IPS-15b (cell line): ENCODE measurements around the gene NTRK2.

Source experiments
- H3K27me3 ChIP-seq: one replicate; pipeline ENCODE4 v1.6.1; 2013; ENCODE audit warnings: low read length; ENCODE audit not compliant: control insufficient read depth, insufficient read depth
- H3K36me3 ChIP-seq: one replicate; pipeline ENCODE4 v1.6.1; 2013; ENCODE audit warnings: low read length; ENCODE audit not compliant: control insufficient read depth, insufficient read depth
- H3K4me1 ChIP-seq: one replicate; pipeline ENCODE4 v1.6.1; 2013; ENCODE audit warnings: mild to moderate bottlenecking, low read length; ENCODE audit not compliant: control insufficient read depth, insufficient read depth
- H3K4me3 ChIP-seq: one replicate; pipeline ENCODE4 v1.5.1; 2013; ENCODE audit warnings: low read depth, low read length
- H3K9ac ChIP-seq: one replicate; pipeline ENCODE4 v1.6.1; 2013; ENCODE audit warnings: low read depth, mild to moderate bottlenecking, low read length
- H3K9me3 ChIP-seq: one replicate; pipeline ENCODE4 v1.6.1; 2013; ENCODE audit warnings: mild to moderate bottlenecking, low read length; ENCODE audit not compliant: control insufficient read depth, insufficient read depth

The NTRK2 gene

DNA sequence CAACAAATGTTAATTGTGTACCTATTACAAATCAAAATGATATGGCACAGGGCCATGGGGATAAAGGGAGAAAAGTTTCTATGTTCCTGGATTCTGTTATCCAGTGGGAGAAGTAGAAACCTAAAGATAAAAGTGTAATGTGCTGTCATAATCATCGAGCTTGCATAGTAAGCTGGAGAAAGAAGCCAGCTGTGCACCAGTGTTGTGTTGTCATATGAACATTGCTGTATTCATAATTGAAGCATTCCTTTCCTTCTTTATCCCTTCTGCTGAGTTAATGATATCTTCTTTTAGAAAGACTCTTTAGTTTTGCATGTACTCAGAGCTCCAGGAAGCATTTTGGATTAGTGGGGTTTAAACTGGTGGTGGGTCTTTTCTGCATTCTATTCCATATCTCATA lies 39.5 kb downstream of the NTRK2 start:
- H3K4me1 ChIP-seq = peaks cover 24% of the 10 kb centered on the region
- H3K9ac ChIP-seq = no peak overlapping the region
- no peaks in the 10 kb centered on the region for H3K27me3 ChIP-seq
- H3K9me3 ChIP-seq = no peaks in the 10 kb centered on the region
- no peaks in the 10 kb centered on the region for H3K36me3 ChIP-seq
- no peak overlapping the region for H3K4me3 ChIP-seq

DNA sequence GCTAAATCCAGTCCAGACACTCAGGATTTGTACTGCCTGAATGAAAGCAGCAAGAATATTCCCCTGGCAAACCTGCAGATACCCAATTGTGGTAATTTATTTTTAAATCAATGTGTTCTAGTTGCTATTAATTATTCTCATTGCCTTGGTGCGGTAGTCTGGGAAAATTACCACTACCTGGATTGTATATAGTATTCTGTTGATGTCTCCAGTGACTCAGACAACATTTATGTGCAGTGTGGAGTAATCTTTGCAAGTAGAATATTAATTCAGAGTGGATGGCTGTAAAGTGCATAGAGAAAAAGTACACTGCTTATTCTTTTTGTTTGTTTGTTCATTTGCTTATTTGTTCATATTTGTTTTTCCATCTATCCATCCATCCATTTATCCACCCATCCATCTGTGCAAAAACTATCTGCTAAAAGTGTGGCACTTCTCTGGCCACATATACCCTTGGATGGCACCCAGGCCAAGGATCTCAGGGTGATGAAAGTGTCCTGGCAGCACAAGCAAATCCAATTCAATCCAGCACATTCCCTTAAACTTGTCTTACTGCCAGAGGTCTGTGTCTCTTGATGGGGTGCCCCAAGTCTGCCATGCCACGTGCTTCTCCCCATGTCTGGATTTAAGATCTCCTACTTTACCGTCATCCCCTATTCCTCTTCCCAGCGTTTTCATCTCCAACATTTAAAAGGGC lies 41.3 kb downstream of the NTRK2 start:
- no peaks in the 10 kb centered on the region for H3K27me3 ChIP-seq
- H3K36me3 ChIP-seq = no peaks in the 10 kb centered on the region
- no peak overlapping the region for H3K4me3 ChIP-seq
- H3K9ac ChIP-seq = no peak overlapping the region
- H3K9me3 ChIP-seq = no peaks in the 10 kb centered on the region
- peaks cover 24% of the 10 kb centered on the region for H3K4me1 ChIP-seq

DNA sequence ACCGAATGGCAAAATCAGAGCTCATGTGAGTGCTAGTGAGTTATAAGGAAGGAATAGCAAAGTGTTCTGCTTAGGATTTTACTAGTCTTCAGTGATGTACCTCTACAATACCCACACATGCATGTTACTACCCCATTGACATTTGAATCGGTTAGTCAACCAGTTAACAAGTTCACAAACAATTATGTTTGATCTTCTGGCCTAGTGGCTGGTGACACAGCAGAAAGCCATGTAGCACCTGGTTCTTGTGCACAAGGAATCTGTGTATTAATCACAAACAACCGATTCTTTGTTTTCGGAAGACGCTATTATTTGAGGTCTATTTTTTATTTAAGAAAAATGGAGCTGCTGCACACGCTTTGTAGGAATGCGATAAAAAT lies 41.9 kb downstream of the NTRK2 start:
- Histone ChIP-seq H3K27me3 (no peaks in the 10 kb centered on the region), H3K9me3 (no peaks in the 10 kb centered on the region), H3K9ac (no peak overlapping the region), H3K4me3 (no peak overlapping the region), H3K4me1 (peaks cover 24% of the 10 kb centered on the region), H3K36me3 (no peaks in the 10 kb centered on the region)

- H3K4me1 ChIP-seq = peaks cover 24% of the 10 kb centered on the region
- no peak overlapping the region for H3K9ac ChIP-seq
These were observed 42.4 kb downstream of the NTRK2 start for GRCh38 chr9:84711936-84712335.

DNA sequence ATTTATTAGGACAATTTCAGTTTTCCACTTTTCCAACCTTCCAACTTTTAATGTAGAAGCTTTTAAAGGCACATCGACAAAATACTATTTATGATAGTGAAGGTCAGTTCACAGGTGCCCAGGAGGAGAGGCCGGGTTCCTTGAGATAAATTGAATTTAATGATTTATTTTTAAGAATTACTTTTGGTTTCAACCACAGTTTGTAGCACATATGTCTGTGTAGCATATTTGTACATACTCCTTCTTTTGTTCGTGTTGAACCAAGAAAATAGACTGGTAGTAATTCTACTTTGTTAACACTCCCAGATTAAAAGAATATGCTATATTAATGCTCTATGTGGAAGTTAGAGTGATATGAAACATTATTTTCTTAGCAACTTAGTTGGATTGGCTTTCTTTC lies 46.7 kb downstream of the NTRK2 start:
- Histone ChIP-seq H3K36me3 (no peaks in the 10 kb centered on the region), H3K4me3 (no peak overlapping the region), H3K4me1 (no peaks in the 10 kb centered on the region), H3K9me3 (no peaks in the 10 kb centered on the region), H3K27me3 (no peaks in the 10 kb centered on the region), H3K9ac (no peak overlapping the region)

More at GRCh38 chr9:84711936-84712335, 42.4 kb downstream of the NTRK2 start:
- H3K27me3 ChIP-seq = no peaks in the 10 kb centered on the region
- H3K36me3 ChIP-seq = no peaks in the 10 kb centered on the region
- H3K9me3 ChIP-seq = no peaks in the 10 kb centered on the region
- no peak overlapping the region for H3K4me3 ChIP-seq

DNA sequence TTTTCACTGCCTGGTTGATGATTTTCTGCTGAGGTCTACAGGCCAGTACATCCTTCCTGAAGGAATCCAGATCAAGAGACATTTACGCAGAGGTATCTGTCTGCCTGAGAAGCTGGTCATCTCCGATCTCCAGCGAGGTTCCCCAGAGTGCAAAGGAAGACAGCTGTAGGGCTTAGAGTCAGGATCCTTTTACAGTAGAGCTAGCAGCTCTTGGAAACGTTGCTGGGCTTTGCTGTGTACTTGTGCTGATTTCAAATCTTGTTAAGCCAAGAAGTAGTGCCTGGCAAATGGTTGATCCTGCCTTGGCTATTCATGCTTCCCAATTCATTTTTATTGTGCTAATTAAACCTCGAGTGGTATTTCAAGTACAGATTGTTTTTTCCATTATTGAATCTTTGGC lies 48.9 kb downstream of the NTRK2 start:
- H3K4me3 ChIP-seq = no peak overlapping the region
- no peaks in the 10 kb centered on the region for H3K27me3 ChIP-seq
- H3K9me3 ChIP-seq = no peaks in the 10 kb centered on the region
- no peaks in the 10 kb centered on the region for H3K36me3 ChIP-seq
- no peaks in the 10 kb centered on the region for H3K4me1 ChIP-seq
- no peak overlapping the region for H3K9ac ChIP-seq

GRCh38 chr9:84722388-84722989 lies 53.0 kb downstream of the NTRK2 start:
- Histone ChIP-seq H3K36me3 (no peaks in the 10 kb centered on the region), H3K9me3 (no peaks in the 10 kb centered on the region)

GRCh38 chr9:84723426-84723825 lies 53.9 kb downstream of the NTRK2 start:
- H3K27me3 ChIP-seq = no peaks in the 10 kb centered on the region
- H3K4me3 ChIP-seq = no peak overlapping the region
- no peak overlapping the region for H3K9ac ChIP-seq
- no peaks in the 10 kb centered on the region for H3K9me3 ChIP-seq
- H3K36me3 ChIP-seq = no peaks in the 10 kb centered on the region
- no peaks in the 10 kb centered on the region for H3K4me1 ChIP-seq

More at GRCh38 chr9:84722388-84722989, 53.0 kb downstream of the NTRK2 start:
- Histone ChIP-seq H3K4me1 (no peaks in the 10 kb centered on the region), H3K4me3 (no peak overlapping the region), H3K9ac (no peak overlapping the region), H3K27me3 (no peaks in the 10 kb centered on the region)

- no peak overlapping the region for H3K4me3 ChIP-seq
- no peak overlapping the region for H3K9ac ChIP-seq
- H3K9me3 ChIP-seq = no peaks in the 10 kb centered on the region
- no peaks in the 10 kb centered on the region for H3K36me3 ChIP-seq
- no peaks in the 10 kb centered on the region for H3K4me1 ChIP-seq
- H3K27me3 ChIP-seq = no peaks in the 10 kb centered on the region
These were observed 62.2 kb downstream of the NTRK2 start for GRCh38 chr9:84731696-84732095.

DNA sequence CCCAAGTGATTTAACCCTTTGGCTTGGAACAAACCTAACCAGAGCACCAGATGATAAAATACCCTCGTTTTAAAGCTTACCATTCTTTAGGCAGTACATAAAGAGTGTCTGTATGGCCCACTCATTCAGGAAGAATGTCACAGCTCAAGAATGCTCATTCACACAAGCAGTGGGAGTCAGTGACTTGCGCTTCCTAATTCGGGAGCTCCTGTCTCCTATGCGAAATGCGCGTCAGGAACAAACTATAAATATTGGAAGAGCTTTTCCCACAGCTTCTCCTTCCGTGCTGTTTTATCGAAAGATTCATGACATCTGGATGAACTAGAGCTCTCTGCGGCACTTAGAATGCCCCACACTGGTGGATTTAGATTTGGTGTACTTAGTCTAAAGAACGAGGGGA lies 66.6 kb downstream of the NTRK2 start:
- H3K36me3 ChIP-seq = no peaks in the 10 kb centered on the region
- H3K9me3 ChIP-seq = no peaks in the 10 kb centered on the region
- H3K4me1 ChIP-seq = no peaks in the 10 kb centered on the region
- H3K27me3 ChIP-seq = no peaks in the 10 kb centered on the region
- no peak overlapping the region for H3K9ac ChIP-seq
- H3K4me3 ChIP-seq = no peak overlapping the region

DNA sequence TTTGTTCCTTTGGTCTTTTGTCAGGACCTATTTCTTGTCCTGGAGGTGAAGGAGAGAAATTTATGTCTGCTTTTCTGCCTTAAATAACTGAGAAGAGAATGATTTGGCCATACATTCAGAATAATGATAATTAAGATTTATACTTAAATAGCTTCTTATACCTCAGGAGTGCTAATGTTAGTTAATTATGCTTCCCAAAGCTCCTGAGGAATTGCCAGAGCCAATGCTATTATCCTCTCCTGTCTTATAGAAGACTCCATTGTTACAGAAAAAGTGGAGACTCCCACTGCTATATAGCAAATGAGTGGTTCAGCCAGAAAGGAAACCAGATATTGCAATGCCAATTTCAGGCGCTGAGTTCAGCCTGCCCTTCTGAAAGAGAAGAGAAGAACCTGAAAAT lies 67.0 kb downstream of the NTRK2 start:
- Histone ChIP-seq H3K4me1 (no peaks in the 10 kb centered on the region), H3K9ac (no peak overlapping the region), H3K4me3 (no peak overlapping the region), H3K27me3 (no peaks in the 10 kb centered on the region), H3K9me3 (no peaks in the 10 kb centered on the region), H3K36me3 (no peaks in the 10 kb centered on the region)

GRCh38 chr9:84738353-84738752 lies 68.8 kb downstream of the NTRK2 start:
- H3K9ac ChIP-seq = no peak overlapping the region
- no peak overlapping the region for H3K4me3 ChIP-seq
- no peaks in the 10 kb centered on the region for H3K9me3 ChIP-seq
- no peaks in the 10 kb centered on the region for H3K4me1 ChIP-seq
- H3K27me3 ChIP-seq = no peaks in the 10 kb centered on the region
- no peaks in the 10 kb centered on the region for H3K36me3 ChIP-seq
